WTC11 (cell line): ENCODE data around the gene MT2A.

Experiments
- ATF1 ChIP-seq: sonication (generic); formaldehyde crosslinking; IDR thresholded peaks from 2 replicates; pipeline ENCODE4 v1.8.1; 2023; ENCODE audit warnings: mild to moderate bottlenecking, moderate library complexity, missing genetic modification reagents
- CBFB ChIP-seq: sonication (generic); formaldehyde crosslinking; IDR thresholded peaks from 2 replicates; pipeline ENCODE4 v1.8.1; 2022; ENCODE audit warnings: mild to moderate bottlenecking, low read depth, missing genetic modification reagents
- CREM ChIP-seq: sonication (generic); formaldehyde crosslinking; IDR thresholded peaks from 2 replicates; pipeline ENCODE4 v1.8.1; 2022; ENCODE audit warnings: mild to moderate bottlenecking, missing genetic modification reagents, moderate library complexity
- CTCF ChIP-seq: fragments of 200-600 bp; IDR thresholded peaks from 2 replicates; pipeline ENCODE4 v1.8.0; 2022; ENCODE audit warnings: antibody characterized with exemption
- ETV6 ChIP-seq: sonication (generic); formaldehyde crosslinking; IDR thresholded peaks from 2 replicates; pipeline ENCODE4 v1.8.1; 2022; ENCODE audit warnings: mild to moderate bottlenecking, missing genetic modification reagents
- KAT7 ChIP-seq: sonication (generic); formaldehyde crosslinking; IDR thresholded peaks from 2 replicates; pipeline ENCODE4 v1.8.1; 2023; ENCODE audit warnings: missing genetic modification reagents, mild to moderate bottlenecking, borderline replicate concordance
- MAX ChIP-seq: sonication (generic); formaldehyde crosslinking; IDR thresholded peaks from 2 replicates; pipeline ENCODE4 v1.8.0; 2022; ENCODE audit warnings: mild to moderate bottlenecking, missing genetic modification reagents
- STAT6 ChIP-seq: sonication (generic); formaldehyde crosslinking; conservative IDR thresholded peaks from 2 replicates; pipeline ENCODE4 v1.8.1; 2023; ENCODE audit warnings: mild to moderate bottlenecking, low read depth, missing genetic modification reagents, moderate library complexity
- ZNF317 ChIP-seq: sonication (generic); formaldehyde crosslinking; IDR thresholded peaks from 2 replicates; pipeline ENCODE4 v1.8.1; 2023; ENCODE audit warnings: low read depth, mild to moderate bottlenecking, moderate library complexity, missing genetic modification reagents, borderline replicate concordance
- ZNF423 ChIP-seq: fragments of 250-450 bp; sonication (Bioruptor Pico); IDR thresholded peaks from 2 replicates; pipeline ENCODE4 v2.1.2; 2022; ENCODE audit warnings: mild to moderate bottlenecking, moderate library complexity
- ZSCAN18 ChIP-seq: fragments of 250-450 bp; sonication (Bioruptor Pico); IDR thresholded peaks from 2 replicates; pipeline ENCODE4 v2.1.2; 2022; ENCODE audit warnings: mild to moderate bottlenecking, moderate library complexity

- TF ChIP-seq MAX (CRISPR knock-in tag) (peak; percentile 68; the same call in 1 of the 2 replicates), CTCF (no peak), ZNF423 (CRISPR knock-in tag) (peak; percentile 69), ATF1 (CRISPR knock-in tag) (no peak), ZNF317 (CRISPR knock-in tag) (no peak), KAT7 (CRISPR knock-in tag) (no peak), CBFB (no peak), ZSCAN18 (no peak), ETV6 (CRISPR knock-in tag) (no peak; the same call in 1 of the 2 replicates), STAT6 (CRISPR knock-in tag) (no peak), CREM (CRISPR knock-in tag) (no peak)
These were observed 39.5 kb downstream of the MT2A start for GRCh38 chr16:56647641-56648431.
